GM19397 (cell line): Measurements from ENCODE around the gene ZSCAN16.

Source experiments
- ATAC-seq: cut with Tn5 transposase; IDR thresholded peaks from one replicate; pipeline ENCODE4 v1.9.1; 2021; ENCODE audit warnings: mild to moderate bottlenecking, moderate library complexity; ENCODE audit not compliant: unreplicated experiment

The ZSCAN16 gene

GRCh38 chr6:28167926-28168325, 43.5 kb downstream of the ZSCAN16 start:
- ATAC-seq, result no peak

- no peak for ATAC-seq
Measured at GRCh38 chr6:28171271-28171670, 46.9 kb downstream of the ZSCAN16 start.

GRCh38 chr6:28172006-28172405, 47.6 kb downstream of the ZSCAN16 start:
- no peak for ATAC-seq

- ATAC-seq, result no peak
Measured at GRCh38 chr6:28176373-28176772, 52.0 kb downstream of the ZSCAN16 start.
